ENCODE results near the gene CCL28. TPM values are rescaled to one million over a fixed set of nuclear protein-coding genes. Genes with fewer than 3 reads are reported as not detected.

Gene CCL28
- total and polyA plus RNA-seq, 10 of the 15 experiments (the other 5 are each of a cell fraction or from before 2014, with no cell fraction given), result 1.5 to 7.5 (median 4.4) TPM

- TF ChIP-seq NKRF (conservative IDR thresholded peaks at IDR 0.05) (no peak), ZNF24 (IDR thresholded peaks at IDR 0.05) (no peak), BCLAF1 (IDR thresholded peaks at IDR 0.05) (no peak), NFYB (IDR thresholded peaks at IDR 0.05; ENCODE audit: insufficient read depth, low read depth, low read length) (no peak), TCF12 (IDR thresholded peaks at IDR 0.05; ENCODE audit: low read depth, low read length) (no peak)
Measured at GRCh38 chr5:43427306-43427705, 15.1 kb upstream of the CCL28 start (continued).

- no peaks in the 10 kb centered on the region for H3K9me3 ChIP-seq (replicated peaks; ENCODE audit: control insufficient read depth, insufficient read depth, low read length)
- no peaks in the 10 kb centered on the region for H3K4me1 ChIP-seq (ENCODE audit: control insufficient read depth, insufficient read depth, low read length)
- no peak for FAIRE-seq
- POLR2A ChIA-PET, result interaction anchor here (1.1 kb wide), 1 partner anchor 10 kb away, joined by 4 read pairs; no protein-coding TSS in a partner anchor
- H3K79me2 ChIP-seq (ENCODE audit: control insufficient read depth, insufficient read depth, low read length), result no peaks in the 10 kb centered on the region
- no peak for ATAC-seq
- RAD21 ChIA-PET (ENCODE audit: unreplicated experiment), result no interaction called here
- no peak overlapping the region for H3K27ac ChIP-seq (ENCODE audit: control insufficient read depth, insufficient read depth)
- H3K9ac ChIP-seq (ENCODE audit: control insufficient read depth, insufficient read depth, low read length), result no peak overlapping the region
- no TSS peak for BruUV-seq (replicated peaks)
- no peak overlapping the region for H2AFZ ChIP-seq (ENCODE audit: control insufficient read depth, low read depth, low read length)
- intact Hi-C loops (cut with micrococcal nuclease; ENCODE audit: unreplicated experiment) (no loop called here), in situ Hi-C loops (cut with MboI) (no loop called here)
- H3K36me3 ChIP-seq (ENCODE audit: control insufficient read depth in 2 of 2, insufficient read depth in 2 of 2, low read length in 1 of 2), result no peaks in the 10 kb centered on the region
- SMC1A ChIA-PET (ENCODE audit: uncharacterized antibody, unreplicated experiment), result interaction anchor here (1.6 kb wide), 1 partner anchor 33 kb away, joined by 5 read pairs; no protein-coding TSS in a partner anchor
- no peak overlapping the region for H3K4me3 ChIP-seq
- WGBS (ENCODE audit: insufficient coverage, insufficient replicate concordance, low lambda C conversion rate, missing lambda C conversion rate), result 47% methylated on average over 2 of the region's 2 CpGs
- H3K27me3 ChIP-seq (replicated peaks in 1 of 2; ENCODE audit: control insufficient read depth in 2 of 2, insufficient read depth in 2 of 2, low read length in 1 of 2), result no peaks in the 10 kb centered on the region
- DNase-seq (ENCODE audit: low read depth, low spot score), result no peak
- no peak for TF ChIP-seq HCFC1 (IDR thresholded peaks at IDR 0.05; ENCODE audit: low read length)
- no peak for TF ChIP-seq RELA (IDR thresholded peaks at IDR 0.05; ENCODE audit: borderline replicate concordance, partially characterized antibody)
- no peak for TF ChIP-seq CEBPZ (IDR thresholded peaks at IDR 0.05; ENCODE audit: low read depth, low read length)
- H4K20me1 ChIP-seq (ENCODE audit: control insufficient read depth, insufficient read depth), result no peaks in the 10 kb centered on the region
- H3K4me2 ChIP-seq (ENCODE audit: control insufficient read depth, insufficient read depth), result no peak overlapping the region
- CTCF ChIA-PET, result interaction anchor here (1.6 kb wide), 1 partner anchor 37 kb away, joined by 6 read pairs; no protein-coding TSS in a partner anchor
Measured at GRCh38 chr5:43425983-43426382, 13.8 kb upstream of the CCL28 start.
